Cardiac muscle cell (in vitro differentiated cells and primary cell): Measurements from ENCODE around the gene HSF5. TPM values are rescaled to one million over a fixed set of nuclear protein-coding genes. Genes with fewer than 3 reads are reported as not detected.
"Not testable (repeated sequence)": the region's sequence is repeated elsewhere in the genome, so short reads cannot be mapped to it uniquely, and the experiment has no call there.

Source experiments
- DNase-seq, 2 donors: peaks; one replicate each; pipeline versions ENCODE4 v3.0.0 to v3.0.0-alpha.2; 2010 to 2017; ENCODE audit warnings: low read depth in 1 of 2, low spot score in 1 of 2
- H3K27ac ChIP-seq: fragments of 200-600 bp; sonication (generic); 2 replicates; pipeline ENCODE4 v1.5.1; 2016
- H3K27me3 ChIP-seq: fragments of 200-600 bp; sonication (generic); 2 replicates; pipeline ENCODE4 v1.6.0; 2016; ENCODE audit warnings: control low read depth
- H3K36me3 ChIP-seq: fragments of 200-600 bp; sonication (generic); 2 replicates; pipeline ENCODE4 v1.5.1; 2016; ENCODE audit warnings: control low read depth
- H3K4me1 ChIP-seq: fragments of 200-600 bp; sonication (generic); 2 replicates; pipeline ENCODE4 v1.8.1; 2017; ENCODE audit warnings: low read depth, mild to moderate bottlenecking, mixed run types
- H3K4me3 ChIP-seq: fragments of 200-600 bp; sonication (generic); 2 replicates; pipeline ENCODE4 v1.5.1; 2016; ENCODE audit warnings: mild to moderate bottlenecking
- H3K9me3 ChIP-seq: fragments of 200-600 bp; sonication (generic); 2 replicates; pipeline ENCODE4 v1.5.1; 2017; ENCODE audit warnings: low read depth, mild to moderate bottlenecking, control low read depth
- polyA plus RNA-seq: library from polyadenylated mRNA; unstranded; fragments of >200 nt; fragmentation: Nextera tagmentation; extraction: Ambion mirVana; gene quantifications from 2 replicates; pipeline ENCODE4 v1.2.1, GENCODE V29; 2016
- total RNA-seq: library from RNA; depleted of rRNA; stranded (reverse); fragments of >200 nt; gene quantifications from 2 replicates; pipeline ENCODE4 v1.2.3, GENCODE V29; 2016
- TF ChIP-seq, protein P1 (sequence below): IDR thresholded peaks from 2 replicates; pipeline ENCODE4 v1.5.1; 2012; ENCODE audit warnings: low read depth, mild to moderate bottlenecking, low read length

Gene HSF5
- total and polyA plus RNA-seq, 2 experiments from 2014 or later, result 0.03 TPM; not detected in 1

- Histone ChIP-seq H3K27ac (no peak overlapping the region), H3K4me3 (no peak overlapping the region), H3K4me1 (peaks cover 10% of the 10 kb centered on the region), H3K9me3 (no peaks in the 10 kb centered on the region), H3K36me3 (no peaks in the 10 kb centered on the region), H3K27me3 (no peaks in the 10 kb centered on the region)
- TF ChIP-seq, protein P1, sequence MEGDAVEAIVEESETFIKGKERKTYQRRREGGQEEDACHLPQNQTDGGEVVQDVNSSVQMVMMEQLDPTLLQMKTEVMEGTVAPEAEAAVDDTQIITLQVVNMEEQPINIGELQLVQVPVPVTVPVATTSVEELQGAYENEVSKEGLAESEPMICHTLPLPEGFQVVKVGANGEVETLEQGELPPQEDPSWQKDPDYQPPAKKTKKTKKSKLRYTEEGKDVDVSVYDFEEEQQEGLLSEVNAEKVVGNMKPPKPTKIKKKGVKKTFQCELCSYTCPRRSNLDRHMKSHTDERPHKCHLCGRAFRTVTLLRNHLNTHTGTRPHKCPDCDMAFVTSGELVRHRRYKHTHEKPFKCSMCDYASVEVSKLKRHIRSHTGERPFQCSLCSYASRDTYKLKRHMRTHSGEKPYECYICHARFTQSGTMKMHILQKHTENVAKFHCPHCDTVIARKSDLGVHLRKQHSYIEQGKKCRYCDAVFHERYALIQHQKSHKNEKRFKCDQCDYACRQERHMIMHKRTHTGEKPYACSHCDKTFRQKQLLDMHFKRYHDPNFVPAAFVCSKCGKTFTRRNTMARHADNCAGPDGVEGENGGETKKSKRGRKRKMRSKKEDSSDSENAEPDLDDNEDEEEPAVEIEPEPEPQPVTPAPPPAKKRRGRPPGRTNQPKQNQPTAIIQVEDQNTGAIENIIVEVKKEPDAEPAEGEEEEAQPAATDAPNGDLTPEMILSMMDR, result no peak
- DNase-seq, result peak in 1 of 2 donors; percentile 86
Measured at GRCh38 chr17:58402047-58402446, 86.2 kb downstream of the HSF5 start.

DNA sequence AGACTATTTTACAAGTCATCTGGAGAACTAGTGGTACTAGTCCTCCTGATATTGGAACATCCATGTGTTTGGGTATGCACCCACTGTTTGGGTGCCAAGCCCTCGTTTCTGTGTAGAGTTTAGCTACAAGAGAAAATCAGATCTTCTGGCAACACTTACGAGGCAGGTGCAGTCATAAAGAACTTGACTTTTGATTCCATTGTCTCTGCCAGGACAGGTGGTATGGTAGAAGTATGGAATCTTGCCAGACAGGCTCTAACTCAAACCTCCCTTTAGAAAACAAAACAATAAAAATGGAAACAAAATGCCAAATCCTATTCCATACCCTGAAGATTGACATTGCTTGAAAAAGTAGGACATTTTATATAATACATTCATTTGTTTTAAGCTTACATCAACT, 86.9 kb downstream of the HSF5 start:
- Histone ChIP-seq H3K4me3 (no peak overlapping the region), H3K27me3 (no peaks in the 10 kb centered on the region), H3K9me3 (no peaks in the 10 kb centered on the region), H3K4me1 (peaks cover 15% of the 10 kb centered on the region), H3K27ac (no peak overlapping the region), H3K36me3 (no peaks in the 10 kb centered on the region)
- TF ChIP-seq, protein P1, result no peak
- no peak for DNase-seq

DNA sequence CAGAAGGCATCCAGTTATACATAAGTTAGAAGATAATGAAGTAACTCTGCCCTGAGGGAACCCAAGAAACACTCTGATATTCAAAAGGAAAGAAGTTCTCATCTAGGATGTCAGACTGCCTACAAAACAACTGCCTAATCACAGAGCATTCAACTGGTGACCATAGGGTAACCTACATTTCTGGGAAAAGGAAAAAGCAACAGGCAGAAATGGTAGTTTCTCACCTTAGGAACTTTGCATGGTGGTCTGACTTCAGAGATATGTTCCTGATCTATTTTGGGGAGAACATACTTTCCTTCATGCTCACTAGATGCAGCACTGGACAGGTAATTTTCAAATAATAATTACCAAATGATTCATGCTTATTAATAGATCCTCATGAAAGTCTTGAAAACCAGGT, 87.4 kb downstream of the HSF5 start:
- no peak overlapping the region for H3K4me3 ChIP-seq
- H3K9me3 ChIP-seq, result no peaks in the 10 kb centered on the region
- H3K27me3 ChIP-seq, result no peaks in the 10 kb centered on the region
- no peak overlapping the region for H3K27ac ChIP-seq
- no peaks in the 10 kb centered on the region for H3K36me3 ChIP-seq
- peaks cover 20% of the 10 kb centered on the region for H3K4me1 ChIP-seq
- TF ChIP-seq, protein P1, result no peak
- no peak for DNase-seq

GRCh38 chr17:58399974-58400373, 88.2 kb downstream of the HSF5 start:
- Histone ChIP-seq H3K36me3 (no peaks in the 10 kb centered on the region), H3K27me3 (no peaks in the 10 kb centered on the region), H3K4me1 (peaks cover 22% of the 10 kb centered on the region), H3K4me3 (no peak overlapping the region), H3K27ac (no peak overlapping the region), H3K9me3 (no peaks in the 10 kb centered on the region)
- DNase-seq, result no peak
- TF ChIP-seq, protein P1, result no peak

DNA sequence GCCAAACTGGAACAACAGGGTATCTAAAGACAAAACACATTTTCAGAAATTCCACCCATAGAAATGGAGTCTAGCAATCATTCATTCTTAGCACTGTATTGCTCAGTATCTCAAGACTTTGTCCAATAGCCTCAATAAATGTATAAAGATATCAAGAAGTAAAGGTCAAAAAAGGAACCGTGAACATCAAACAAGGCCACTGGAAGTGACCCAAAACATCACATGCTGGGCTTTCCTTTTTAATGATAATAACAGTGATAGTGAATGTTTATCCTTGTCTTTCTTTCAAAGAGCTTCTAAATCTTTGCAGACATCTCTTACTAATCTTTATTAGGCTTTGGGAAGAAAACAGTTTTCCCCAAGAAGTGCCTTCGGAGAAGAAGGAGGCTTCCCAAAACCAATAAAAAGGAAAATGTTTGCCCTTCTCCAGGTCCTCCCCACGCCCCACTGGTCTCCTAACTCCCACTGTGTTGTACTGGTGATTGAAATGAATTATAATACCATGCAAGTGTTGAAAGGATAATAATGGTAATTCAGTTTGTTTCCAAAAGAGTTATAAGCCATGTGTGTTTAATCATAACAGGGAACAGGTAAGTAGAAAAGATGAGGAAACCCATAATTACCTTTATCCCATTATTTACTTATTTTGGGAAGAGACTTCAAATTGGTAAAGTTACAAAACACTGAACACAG, 89.5 kb downstream of the HSF5 start:
- DNase-seq, result no peak
- Histone ChIP-seq H3K9me3 (no peaks in the 10 kb centered on the region), H3K36me3 (no peaks in the 10 kb centered on the region), H3K27me3 (no peaks in the 10 kb centered on the region), H3K4me1 (peaks cover 20% of the 10 kb centered on the region), H3K27ac (no peak overlapping the region), H3K4me3 (no peak overlapping the region)
- TF ChIP-seq, protein P1, result no peak

DNA sequence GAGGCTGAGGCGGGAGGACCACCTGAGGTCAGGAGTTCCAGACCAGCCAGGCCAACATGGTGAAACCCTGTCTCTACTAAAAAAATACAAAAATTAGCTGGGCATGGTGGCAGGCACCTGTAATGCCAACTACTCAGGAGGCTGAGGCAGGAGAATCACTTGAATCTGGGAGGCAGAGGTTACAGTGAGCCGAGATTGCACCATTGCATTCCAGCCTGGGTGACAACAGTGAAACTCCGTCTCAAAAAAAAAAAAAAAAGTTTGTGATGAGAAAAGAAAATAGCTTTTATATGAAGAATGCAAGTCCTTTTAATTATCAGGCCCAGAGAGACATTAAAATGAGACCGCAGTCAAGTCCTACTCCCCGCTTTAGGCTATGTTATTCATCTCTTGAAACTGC, 90.8 kb downstream of the HSF5 start:
- not testable (repeated sequence) for H3K4me3 ChIP-seq, H3K36me3 ChIP-seq, H3K27ac ChIP-seq, H3K9me3 ChIP-seq, DNase-seq, H3K27me3 ChIP-seq
- peaks cover 17% of the 10 kb centered on the region for H3K4me1 ChIP-seq
